Measurements from ENCODE around the gene HK3.

Gene HK3

DNA sequence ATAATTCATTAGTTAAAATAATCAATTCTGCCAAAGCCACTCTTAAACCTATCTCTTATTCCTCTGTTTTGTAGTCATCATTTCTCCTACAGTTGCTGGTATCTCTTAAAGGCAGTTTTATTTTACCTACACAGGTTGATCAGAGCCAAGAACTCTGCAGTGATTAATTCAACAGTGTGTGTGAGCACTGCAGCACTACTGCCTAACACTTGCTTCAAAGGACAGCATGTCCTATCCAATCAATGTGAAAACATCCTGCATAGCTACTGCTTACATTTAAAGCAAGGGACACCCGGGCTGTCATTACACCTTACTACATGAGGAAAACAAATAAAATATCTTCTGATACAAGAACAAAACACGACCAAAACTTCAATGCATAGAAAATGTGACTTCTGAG is 45.1 kb upstream of the HK3 start:
- no peak overlapping the region for H2AFZ ChIP-seq (ENCODE audit: low read length)
- H3K4me3 ChIP-seq (ENCODE audit: low read depth, low read length, poor library complexity, severe bottlenecking): no peak overlapping the region
- H3K27ac ChIP-seq (ENCODE audit: low read depth, low read length, poor library complexity, severe bottlenecking): no peak overlapping the region
- H3K9me3 ChIP-seq (ENCODE audit: low read length): no peaks in the 10 kb centered on the region
- no peak for TF ChIP-seq EZH2 (IDR thresholded peaks at IDR 0.05; ENCODE audit: borderline replicate concordance, low read length)
- H3K36me3 ChIP-seq (ENCODE audit: insufficient read depth, low read length): peaks cover 87% of the 10 kb centered on the region
- H4K20me1 ChIP-seq (ENCODE audit: insufficient read depth, low read length): no peaks in the 10 kb centered on the region
- no peak overlapping the region for H3K4me2 ChIP-seq (ENCODE audit: low read length)
- H3K9me2 ChIP-seq (ENCODE audit: low read depth, low read length): no peaks in the 10 kb centered on the region
- H3F3A ChIP-seq (ENCODE audit: insufficient read depth, low read length): no peaks in the 10 kb centered on the region
- no peaks in the 10 kb centered on the region for H3K27me3 ChIP-seq (ENCODE audit: insufficient read depth, low read length)
- H3K4me1 ChIP-seq (ENCODE audit: insufficient read depth, low read length, severe bottlenecking): no peaks in the 10 kb centered on the region
- no peak overlapping the region for H3K9ac ChIP-seq (ENCODE audit: low read length)
- no peaks in the 10 kb centered on the region for H3K79me2 ChIP-seq (ENCODE audit: insufficient read depth, low read length)

DNA sequence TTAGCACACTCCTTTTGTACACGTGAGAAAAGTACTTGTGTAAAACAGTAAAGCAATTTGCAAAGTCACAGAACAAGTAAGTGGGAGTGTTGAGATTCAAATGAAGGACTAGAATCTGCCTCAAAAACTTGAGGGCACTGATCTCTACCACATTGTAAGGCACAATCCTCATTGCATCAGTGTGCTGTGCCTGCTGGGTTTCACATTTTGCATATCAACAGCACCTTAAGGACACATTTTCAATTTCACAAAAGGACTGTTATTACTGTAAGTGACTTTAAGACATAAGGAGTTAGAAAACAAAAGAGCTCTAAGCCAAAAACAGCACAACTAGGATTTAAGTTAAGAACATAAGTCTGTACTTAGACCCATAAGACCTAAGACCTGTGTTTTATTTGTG is 44.7 kb upstream of the HK3 start:
- no peak overlapping the region for H3K9ac ChIP-seq (ENCODE audit: low read length)
- no peak overlapping the region for H3K4me2 ChIP-seq (ENCODE audit: low read length)
- H2AFZ ChIP-seq (ENCODE audit: low read length): no peak overlapping the region
- peaks cover 89% of the 10 kb centered on the region for H3K36me3 ChIP-seq (ENCODE audit: insufficient read depth, low read length)
- H3K27ac ChIP-seq (ENCODE audit: low read depth, low read length, poor library complexity, severe bottlenecking): no peak overlapping the region
- no peaks in the 10 kb centered on the region for H3K27me3 ChIP-seq (ENCODE audit: insufficient read depth, low read length)
- H3K79me2 ChIP-seq (ENCODE audit: insufficient read depth, low read length): no peaks in the 10 kb centered on the region
- H3K4me1 ChIP-seq (ENCODE audit: insufficient read depth, low read length, severe bottlenecking): no peaks in the 10 kb centered on the region
- H3K4me3 ChIP-seq (ENCODE audit: low read depth, low read length, poor library complexity, severe bottlenecking): no peak overlapping the region
- no peaks in the 10 kb centered on the region for H3F3A ChIP-seq (ENCODE audit: insufficient read depth, low read length)
- no peaks in the 10 kb centered on the region for H3K9me2 ChIP-seq (ENCODE audit: low read depth, low read length)
- H3K9me3 ChIP-seq (ENCODE audit: low read length): no peaks in the 10 kb centered on the region
- TF ChIP-seq, protein P1, sequence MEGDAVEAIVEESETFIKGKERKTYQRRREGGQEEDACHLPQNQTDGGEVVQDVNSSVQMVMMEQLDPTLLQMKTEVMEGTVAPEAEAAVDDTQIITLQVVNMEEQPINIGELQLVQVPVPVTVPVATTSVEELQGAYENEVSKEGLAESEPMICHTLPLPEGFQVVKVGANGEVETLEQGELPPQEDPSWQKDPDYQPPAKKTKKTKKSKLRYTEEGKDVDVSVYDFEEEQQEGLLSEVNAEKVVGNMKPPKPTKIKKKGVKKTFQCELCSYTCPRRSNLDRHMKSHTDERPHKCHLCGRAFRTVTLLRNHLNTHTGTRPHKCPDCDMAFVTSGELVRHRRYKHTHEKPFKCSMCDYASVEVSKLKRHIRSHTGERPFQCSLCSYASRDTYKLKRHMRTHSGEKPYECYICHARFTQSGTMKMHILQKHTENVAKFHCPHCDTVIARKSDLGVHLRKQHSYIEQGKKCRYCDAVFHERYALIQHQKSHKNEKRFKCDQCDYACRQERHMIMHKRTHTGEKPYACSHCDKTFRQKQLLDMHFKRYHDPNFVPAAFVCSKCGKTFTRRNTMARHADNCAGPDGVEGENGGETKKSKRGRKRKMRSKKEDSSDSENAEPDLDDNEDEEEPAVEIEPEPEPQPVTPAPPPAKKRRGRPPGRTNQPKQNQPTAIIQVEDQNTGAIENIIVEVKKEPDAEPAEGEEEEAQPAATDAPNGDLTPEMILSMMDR (IDR thresholded peaks at IDR 0.05; ENCODE audit: low read length): no peak
- no peak for TF ChIP-seq EZH2 (IDR thresholded peaks at IDR 0.05; ENCODE audit: borderline replicate concordance, low read length)
- H4K20me1 ChIP-seq (ENCODE audit: insufficient read depth, low read length): no peaks in the 10 kb centered on the region

DNA sequence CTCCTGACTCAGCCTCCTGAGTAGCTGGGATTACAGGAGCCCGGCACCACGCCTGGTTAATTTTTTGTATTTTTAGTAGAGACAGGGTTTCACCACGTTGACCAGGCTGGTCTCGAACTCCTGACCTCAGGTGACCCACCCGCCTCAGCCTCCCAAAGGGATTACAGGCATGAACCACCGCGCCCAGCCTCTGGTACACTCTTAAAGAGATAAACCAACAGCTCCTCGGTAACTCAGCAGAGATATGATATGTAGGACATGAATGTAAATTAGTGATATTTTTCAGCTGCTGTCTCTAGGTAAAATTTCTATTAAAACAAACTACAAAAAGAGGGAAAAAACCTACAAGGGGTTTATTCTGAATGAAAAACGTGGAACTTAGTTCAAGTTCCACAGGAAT is 42.8 kb upstream of the HK3 start:
- TF ChIP-seq, protein P1 (IDR thresholded peaks at IDR 0.05; ENCODE audit: low read length): no peak
- Histone ChIP-seq H3K4me3 (ENCODE audit: low read depth, low read length, poor library complexity, severe bottlenecking) (no peak overlapping the region), H3K27me3 (ENCODE audit: insufficient read depth, low read length) (no peaks in the 10 kb centered on the region), H3F3A (ENCODE audit: insufficient read depth, low read length) (no peaks in the 10 kb centered on the region), H3K27ac (ENCODE audit: low read depth, low read length, poor library complexity, severe bottlenecking) (no peak overlapping the region), H3K4me2 (ENCODE audit: low read length) (no peak overlapping the region), H3K36me3 (ENCODE audit: insufficient read depth, low read length) (peaks cover 90% of the 10 kb centered on the region), H4K20me1 (ENCODE audit: insufficient read depth, low read length) (no peaks in the 10 kb centered on the region), H3K9ac (ENCODE audit: low read length) (no peak overlapping the region), H3K9me3 (ENCODE audit: low read length) (no peaks in the 10 kb centered on the region), H3K79me2 (ENCODE audit: insufficient read depth, low read length) (no peaks in the 10 kb centered on the region), H2AFZ (ENCODE audit: low read length) (no peak overlapping the region), H3K9me2 (ENCODE audit: low read depth, low read length) (no peaks in the 10 kb centered on the region), H3K4me1 (ENCODE audit: insufficient read depth, low read length, severe bottlenecking) (no peaks in the 10 kb centered on the region)

DNA sequence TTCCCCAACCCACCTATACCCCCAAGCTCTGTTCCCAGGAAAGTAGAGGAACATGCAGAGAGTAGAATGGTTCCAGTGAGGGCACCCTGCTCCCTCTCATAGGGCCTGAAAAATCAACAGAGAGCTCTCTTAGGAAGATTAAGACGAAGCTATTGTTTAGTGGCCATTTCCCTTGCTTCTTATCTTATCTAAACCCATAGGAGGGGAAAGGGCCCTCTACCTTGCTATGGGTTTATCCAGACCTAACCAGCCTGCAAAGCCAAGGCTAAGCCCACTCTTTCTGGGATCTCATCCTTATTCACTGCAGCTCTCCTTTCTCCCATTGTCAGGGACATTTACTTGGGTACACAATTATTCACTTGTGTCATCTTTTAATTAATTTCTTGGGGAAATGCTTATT is 39.3 kb upstream of the HK3 start:
- H3K9me2 ChIP-seq (ENCODE audit: low read depth, low read length): no peaks in the 10 kb centered on the region
- peaks cover 91% of the 10 kb centered on the region for H3K36me3 ChIP-seq (ENCODE audit: insufficient read depth, low read length)
- TF ChIP-seq, protein P1 (IDR thresholded peaks at IDR 0.05; ENCODE audit: low read length): no peak
- TF ChIP-seq EZH2 (IDR thresholded peaks at IDR 0.05; ENCODE audit: borderline replicate concordance, low read length): no peak
- no peaks in the 10 kb centered on the region for H3K4me1 ChIP-seq (ENCODE audit: insufficient read depth, low read length, severe bottlenecking)
- no peaks in the 10 kb centered on the region for H4K20me1 ChIP-seq (ENCODE audit: insufficient read depth, low read length)
- H3K9me3 ChIP-seq (ENCODE audit: low read length): no peaks in the 10 kb centered on the region
- no peak overlapping the region for H2AFZ ChIP-seq (ENCODE audit: low read length)
- H3K9ac ChIP-seq (ENCODE audit: low read length): no peak overlapping the region
- no peak overlapping the region for H3K4me2 ChIP-seq (ENCODE audit: low read length)
- no peaks in the 10 kb centered on the region for H3K79me2 ChIP-seq (ENCODE audit: insufficient read depth, low read length)
- H3K4me3 ChIP-seq (ENCODE audit: low read depth, low read length, poor library complexity, severe bottlenecking): no peak overlapping the region
- H3K27me3 ChIP-seq (ENCODE audit: insufficient read depth, low read length): no peaks in the 10 kb centered on the region
- H3K27ac ChIP-seq (ENCODE audit: low read depth, low read length, poor library complexity, severe bottlenecking): no peak overlapping the region
- H3F3A ChIP-seq (ENCODE audit: insufficient read depth, low read length): no peaks in the 10 kb centered on the region

All from OCI-LY1 (cell line).